IMR-90 (cell line): ENCODE results near the gene IRS2. TPM values are rescaled to one million over a fixed set of nuclear protein-coding genes. Genes with fewer than 3 reads are reported as not detected.

ENCODE experiments used
- ATAC-seq: fragments of 200-7000 bp; cut with Tn5 transposase; 2 replicates; pipeline ENCODE4 v1.9.1; 2020; ENCODE audit warnings: low read depth, mild to moderate bottlenecking, moderate library complexity
- BruUV-seq: library from RNA; stranded (reverse); fragments of 400-500 nt; replicated peaks from 2 replicates; lab custom pipeline; 2021; lab: Mats Ljungman, UMichigan
- CTCF ChIA-PET: fragments of 300-600 bp; formaldehyde crosslinking; extraction: SDS; loops from one replicate; lab custom pipeline; 2021; ENCODE audit warnings: antibody characterized with exemption; lab: Yijun Ruan, JAX
- POLR2A ChIA-PET: fragments of 300-600 bp; sonication (Branson Sonifier 250); formaldehyde crosslinking; loops from one replicate; lab custom pipeline; 2022; ENCODE audit warnings: antibody characterized with exemption; ENCODE audit not compliant: unreplicated experiment; lab: Charles Lee
- DNase-seq: peaks from one replicate; pipeline ENCODE4 v3.0.0; 2013
- H2AFZ ChIP-seq: replicated peaks from 2 replicates; pipeline ENCODE3; 2013; ENCODE audit warnings: low read length, mild to moderate bottlenecking; ENCODE audit not compliant: poor library complexity
- H2AK5ac ChIP-seq: 2 replicates; pipeline ENCODE4 v1.6.1; 2013; ENCODE audit warnings: low read depth, low read length, inconsistent platforms
- H2AK9ac ChIP-seq: replicated peaks from 2 replicates; pipeline ENCODE3; 2013; ENCODE audit warnings: mild to moderate bottlenecking, low read depth, low read length, moderate library complexity; ENCODE audit not compliant: poor library complexity
- H2BK120ac ChIP-seq: 2 replicates; pipeline ENCODE4 v1.6.1; 2013; ENCODE audit warnings: low read depth, low read length, inconsistent platforms
- H2BK15ac ChIP-seq: 3 replicates; pipeline ENCODE4 v1.6.1; 2013; ENCODE audit warnings: low read depth, low read length, inconsistent platforms
- H2BK20ac ChIP-seq: 2 replicates; pipeline ENCODE4 v1.6.1; 2013; ENCODE audit warnings: low read depth, mild to moderate bottlenecking, inconsistent platforms, low read length, moderate library complexity
- H2BK5ac ChIP-seq: 2 replicates; pipeline ENCODE4 v1.6.1; 2013; ENCODE audit warnings: mild to moderate bottlenecking, low read depth, low read length, inconsistent platforms; ENCODE audit not compliant: poor library complexity, severe bottlenecking
- H3K14ac ChIP-seq: replicated peaks from 2 replicates; pipeline ENCODE4 v1.6.1; 2013; ENCODE audit warnings: low read depth, low read length, inconsistent platforms
- H3K18ac ChIP-seq: 2 replicates; pipeline ENCODE4 v1.6.1; 2013; ENCODE audit warnings: low read depth, low read length, control low read depth
- H3K23ac ChIP-seq: 2 replicates; pipeline ENCODE4 v1.6.1; 2013; ENCODE audit warnings: low read depth, low read length, inconsistent platforms
- H3K27ac ChIP-seq: 2 replicates; pipeline ENCODE4 v1.5.1; 2013; ENCODE audit warnings: mild to moderate bottlenecking, control low read depth, low read length; ENCODE audit not compliant: insufficient read depth
- H3K27me3 ChIP-seq: 2 replicates; pipeline ENCODE4 v1.6.1; 2013; ENCODE audit warnings: low read length; ENCODE audit not compliant: control insufficient read depth, insufficient read depth
- H3K36me3 ChIP-seq: 2 replicates; pipeline ENCODE4 v1.6.1; 2013; ENCODE audit warnings: low read length, mixed read lengths; ENCODE audit not compliant: control insufficient read depth, insufficient read depth
- H3K4ac ChIP-seq: 2 replicates; pipeline ENCODE4 v1.6.1; 2013; ENCODE audit warnings: low read depth, low read length, inconsistent platforms
- H3K4me1 ChIP-seq: 2 replicates; pipeline ENCODE4 v1.6.1; 2013; ENCODE audit warnings: low read length, mixed read lengths; ENCODE audit not compliant: control insufficient read depth, insufficient read depth
- H3K4me2 ChIP-seq: 2 replicates; pipeline ENCODE4 v1.6.1; 2013; ENCODE audit warnings: low read depth, mild to moderate bottlenecking, control low read depth, low read length, moderate library complexity
- H3K4me3 ChIP-seq: 2 replicates; pipeline ENCODE4 v1.5.1; 2013; ENCODE audit warnings: low read depth, mild to moderate bottlenecking, control low read depth, low read length, moderate library complexity; ENCODE audit not compliant: insufficient read depth
- H3K56ac ChIP-seq: 2 replicates; pipeline ENCODE4 v1.6.1; 2013; ENCODE audit warnings: low read length, inconsistent platforms; ENCODE audit not compliant: insufficient read depth; ENCODE audit errors: extremely low read depth
- H3K79me1 ChIP-seq, 2 experiments: 2 replicates each; pipeline ENCODE4 v1.6.1; 2013; ENCODE audit warnings: low read length in 2 of 2, inconsistent platforms in 1 of 2, low read depth in 1 of 2
- H3K9ac ChIP-seq: 2 replicates; pipeline ENCODE4 v1.6.1; 2013; ENCODE audit warnings: low read depth, low read length, control low read depth
- H3K9me1 ChIP-seq: 2 replicates; pipeline ENCODE4 v1.6.1; 2013; ENCODE audit warnings: low read length, inconsistent platforms; ENCODE audit not compliant: insufficient read depth
- H3K9me3 ChIP-seq: 2 replicates; pipeline ENCODE4 v1.6.1; 2013; ENCODE audit warnings: low read length; ENCODE audit not compliant: control insufficient read depth, insufficient read depth
- H4K20me1 ChIP-seq: 2 replicates; pipeline ENCODE4 v1.6.1; 2013; ENCODE audit warnings: low read length, inconsistent platforms; ENCODE audit not compliant: insufficient read depth
- H4K5ac ChIP-seq: 2 replicates; pipeline ENCODE4 v1.6.1; 2013; ENCODE audit warnings: mild to moderate bottlenecking, low read depth, low read length, control low read depth
- H4K8ac ChIP-seq, 2 experiments: 2 replicates each; pipeline ENCODE4 v1.6.1; 2013; ENCODE audit warnings: low read depth in 2 of 2, low read length in 2 of 2, control low read depth in 1 of 2, inconsistent platforms in 1 of 2
- H4K91ac ChIP-seq: 2 replicates; pipeline ENCODE4 v1.6.1; 2013; ENCODE audit warnings: low read depth, low read length, inconsistent platforms; ENCODE audit not compliant: insufficient read depth
- CHD1 ChIP-seq: IDR thresholded peaks from 2 replicates; pipeline ENCODE4 v1.6.1; 2012; ENCODE audit warnings: low read depth, low read length, improper control_type of control experiment
- NFE2L2 ChIP-seq: fragments of 150-350 bp; IDR thresholded peaks from 2 replicates; pipeline ENCODE4 v1.6.1; 2016; ENCODE audit warnings: low read depth, mild to moderate bottlenecking, low read length
- POLR2A ChIP-seq: IDR thresholded peaks from 2 replicates; pipeline ENCODE4 v1.6.1; 2012; ENCODE audit warnings: mild to moderate bottlenecking, low read depth, low read length
- WGBS, 2 experiments: methylation state at CpG; one replicate each; pipeline versions ENCODE4 v1.1.5 to v1.1.7; 2013; ENCODE audit warnings: missing lambda C conversion rate in 2 of 2; ENCODE audit not compliant: insufficient read length in 1 of 2; ENCODE audit errors: extremely low coverage in 2 of 2; 5-methylcytosine and 5-hydroxymethylcytosine counted together
- dilution Hi-C: fragments of 300-500 bp; cut with HindIII; formaldehyde crosslinking; loops from one replicate; pipeline ENCODE4 v1.14.3; 2018; ENCODE audit warnings: low sequenced_read_pairs; ENCODE audit not compliant: unreplicated experiment
- in situ Hi-C: fragments of 300-500 bp; cut with MboI; formaldehyde crosslinking; loops from 3 replicates; pipeline ENCODE4 v1.14.3; 2019; ENCODE audit warnings: low sequenced_read_pairs, inconsistent platforms, mixed read lengths
- intact Hi-C: fragments of 100-400 bp; cut with micrococcal nuclease; formaldehyde crosslinking; loops from 2 replicates; pipeline ENCODE4 v1.10.0; 2022
- polyA plus RNA-seq, 3 experiments: library from polyadenylated mRNA; depleted of rRNA; stranded (reverse); fragments of >200 nt; gene quantifications; 2 replicates each; pipeline ENCODE4 v1.2.3, GENCODE V29; 2012; ENCODE audit warnings: low replicate concordance in 1 of 3
- total RNA-seq: library from RNA; depleted of rRNA; stranded (reverse); fragments of >200 nt; gene quantifications from 2 replicates; pipeline ENCODE4 v1.2.3, GENCODE V29; 2012
- TF ChIP-seq, protein P1 (sequence below): conservative IDR thresholded peaks from 2 replicates; pipeline ENCODE4 v1.5.1; 2012; ENCODE audit warnings: mild to moderate bottlenecking, low read depth, low read length, improper control_type of control experiment

The IRS2 gene
- total and polyA plus RNA-seq, 2 of the 4 experiments (the other 2 are of a cell fraction), result 0.36 to 1.4 TPM

DNA sequence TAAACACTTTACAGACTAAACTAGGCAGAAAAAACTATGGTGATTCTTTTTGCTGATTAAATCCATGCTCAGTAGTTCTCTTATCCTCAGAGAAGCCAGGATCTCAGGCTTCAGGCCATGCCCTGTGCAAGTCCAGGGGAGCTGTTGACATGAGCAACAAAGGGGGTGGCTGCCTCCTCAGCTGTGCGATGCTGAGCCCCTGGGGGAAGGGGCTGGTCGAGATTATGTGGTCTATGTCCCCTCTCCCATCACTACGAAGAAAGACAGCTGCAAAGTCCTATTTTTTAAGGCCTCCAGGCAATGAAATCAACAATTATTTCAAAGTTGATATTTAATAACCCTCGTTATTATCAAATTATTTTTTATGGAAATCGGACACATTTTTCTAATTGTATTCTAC lies 37.0 kb downstream of the IRS2 start:
- Histone ChIP-seq H3K79me1 (no peaks in the 10 kb centered on the region; a peak in 1 of 4 replicates), H3K27me3 (peaks cover 11% of the 10 kb centered on the region), H4K8ac (no peak overlapping the region), H4K91ac (no peak overlapping the region), H4K5ac (no peak overlapping the region), H2BK15ac (no peak overlapping the region), H3K9me1 (0 out of 2 replicates have a peak, but pooled peaks cover 3% of the 10 kb centered on the region), H2AK5ac (no peak overlapping the region), H3K9ac (no peak overlapping the region), H3K4me3 (no peak overlapping the region), H2AK9ac (no peak overlapping the region), H3K36me3 (peaks cover 1% of the 10 kb centered on the region; the same call in 1 of the 2 replicates), H3K4ac (no peak overlapping the region), H3K9me3 (no peaks in the 10 kb centered on the region), H3K27ac (no peak overlapping the region), H2BK5ac (no peak overlapping the region), H3K14ac (no peak overlapping the region), H3K4me1 (peaks cover under 1% of the 10 kb centered on the region; the same call in 1 of the 2 replicates), H3K56ac (no peak overlapping the region), H4K20me1 (no peaks in the 10 kb centered on the region), H3K4me2 (no peak overlapping the region), H2BK120ac (no peak overlapping the region), H3K23ac (no peak overlapping the region), H3K18ac (no peak overlapping the region), H2BK20ac (no peak overlapping the region), H2AFZ (no peak overlapping the region)
- dilution Hi-C loops (no loop called here), intact Hi-C loops (loop anchor here (10.0 kb wide), 1 partner anchor 495 kb away; no protein-coding TSS in a partner anchor), in situ Hi-C loops (no loop called here)
- ATAC-seq (no peak), DNase-seq (no peak)
- no TSS peak for BruUV-seq
- no peak for TF ChIP-seq CHD1
- TF ChIP-seq, protein P1, sequence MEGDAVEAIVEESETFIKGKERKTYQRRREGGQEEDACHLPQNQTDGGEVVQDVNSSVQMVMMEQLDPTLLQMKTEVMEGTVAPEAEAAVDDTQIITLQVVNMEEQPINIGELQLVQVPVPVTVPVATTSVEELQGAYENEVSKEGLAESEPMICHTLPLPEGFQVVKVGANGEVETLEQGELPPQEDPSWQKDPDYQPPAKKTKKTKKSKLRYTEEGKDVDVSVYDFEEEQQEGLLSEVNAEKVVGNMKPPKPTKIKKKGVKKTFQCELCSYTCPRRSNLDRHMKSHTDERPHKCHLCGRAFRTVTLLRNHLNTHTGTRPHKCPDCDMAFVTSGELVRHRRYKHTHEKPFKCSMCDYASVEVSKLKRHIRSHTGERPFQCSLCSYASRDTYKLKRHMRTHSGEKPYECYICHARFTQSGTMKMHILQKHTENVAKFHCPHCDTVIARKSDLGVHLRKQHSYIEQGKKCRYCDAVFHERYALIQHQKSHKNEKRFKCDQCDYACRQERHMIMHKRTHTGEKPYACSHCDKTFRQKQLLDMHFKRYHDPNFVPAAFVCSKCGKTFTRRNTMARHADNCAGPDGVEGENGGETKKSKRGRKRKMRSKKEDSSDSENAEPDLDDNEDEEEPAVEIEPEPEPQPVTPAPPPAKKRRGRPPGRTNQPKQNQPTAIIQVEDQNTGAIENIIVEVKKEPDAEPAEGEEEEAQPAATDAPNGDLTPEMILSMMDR, result no peak
- TF ChIP-seq NFE2L2, result no peak
- no peak for TF ChIP-seq POLR2A
- CTCF ChIA-PET, result interaction anchor here (1.3 kb wide), 1 partner anchor 16 kb away, joined by 3 read pairs; no protein-coding TSS in a partner anchor
- WGBS, 2 experiments, result 60% methylated on average over 1 of the region's 5 CpGs; no CpG with 5 or more reads in 1 of the 2 experiments
- POLR2A ChIA-PET, result no interaction called here
